Measurements from ENCODE around the gene LNX1. TPM values are rescaled to one million over a fixed set of nuclear protein-coding genes. Genes with fewer than 3 reads are reported as not detected.

The LNX1 gene
- total RNA-seq = 4.2 TPM

DNA sequence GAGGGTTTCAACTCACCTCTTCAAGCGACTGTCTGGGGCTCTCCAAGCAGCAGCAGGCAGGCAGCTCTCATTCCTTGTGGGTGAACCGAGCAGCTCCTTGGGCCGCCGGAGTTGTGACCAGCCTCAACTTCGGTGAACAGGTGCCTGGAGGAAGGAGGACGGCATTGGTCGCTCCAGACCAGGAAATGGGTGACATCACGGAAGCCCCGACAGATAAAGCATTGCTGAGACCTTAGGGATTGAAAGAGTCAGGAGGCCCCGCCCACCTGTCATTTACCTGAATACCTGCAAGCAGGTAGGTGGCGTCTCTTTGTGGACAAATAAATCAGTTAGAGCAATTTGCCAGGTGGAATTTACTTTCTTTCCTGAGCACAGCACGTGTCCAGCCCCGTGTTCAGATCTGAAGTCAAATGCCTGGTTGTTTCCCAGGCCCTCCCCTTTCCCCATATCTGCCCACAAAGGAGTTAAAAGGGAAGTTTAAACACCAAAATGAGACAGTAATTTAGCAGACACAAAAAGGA lies at the start of gene LNX1:
LNX1 (minus strand) TSS at position 115 of the 521 bp plus-strand sequence. CDS start 17,484 bp downstream, outside the sequence.
- no peak within 1 kb of the TSS for H3K4me3 ChIP-seq (ENCODE audit: low read length in 3 of 3)
- H3K36me3 ChIP-seq (ENCODE audit: control insufficient read depth in 3 of 3, insufficient read depth in 3 of 3, low read length in 3 of 3) = no peaks in the 10 kb centered on the region
- no peaks in the 10 kb centered on the region for H3K27me3 ChIP-seq (ENCODE audit: control insufficient read depth in 3 of 3, insufficient read depth in 3 of 3, low read length in 3 of 3)
- no peak within 1 kb of the TSS for H3K9ac ChIP-seq (ENCODE audit: low read depth in 1 of 3, low read length in 3 of 3)
- no peaks in the 10 kb centered on the region for H3K9me3 ChIP-seq (ENCODE audit: control insufficient read depth in 3 of 3, low read length in 3 of 3)
- H3K4me1 ChIP-seq (ENCODE audit: control insufficient read depth in 3 of 3, insufficient read depth in 3 of 3, low read length in 3 of 3) = no peaks in the 10 kb centered on the region
- no peak within 1 kb of the TSS for H3K27ac ChIP-seq (ENCODE audit: low read depth, low read length)

DNA sequence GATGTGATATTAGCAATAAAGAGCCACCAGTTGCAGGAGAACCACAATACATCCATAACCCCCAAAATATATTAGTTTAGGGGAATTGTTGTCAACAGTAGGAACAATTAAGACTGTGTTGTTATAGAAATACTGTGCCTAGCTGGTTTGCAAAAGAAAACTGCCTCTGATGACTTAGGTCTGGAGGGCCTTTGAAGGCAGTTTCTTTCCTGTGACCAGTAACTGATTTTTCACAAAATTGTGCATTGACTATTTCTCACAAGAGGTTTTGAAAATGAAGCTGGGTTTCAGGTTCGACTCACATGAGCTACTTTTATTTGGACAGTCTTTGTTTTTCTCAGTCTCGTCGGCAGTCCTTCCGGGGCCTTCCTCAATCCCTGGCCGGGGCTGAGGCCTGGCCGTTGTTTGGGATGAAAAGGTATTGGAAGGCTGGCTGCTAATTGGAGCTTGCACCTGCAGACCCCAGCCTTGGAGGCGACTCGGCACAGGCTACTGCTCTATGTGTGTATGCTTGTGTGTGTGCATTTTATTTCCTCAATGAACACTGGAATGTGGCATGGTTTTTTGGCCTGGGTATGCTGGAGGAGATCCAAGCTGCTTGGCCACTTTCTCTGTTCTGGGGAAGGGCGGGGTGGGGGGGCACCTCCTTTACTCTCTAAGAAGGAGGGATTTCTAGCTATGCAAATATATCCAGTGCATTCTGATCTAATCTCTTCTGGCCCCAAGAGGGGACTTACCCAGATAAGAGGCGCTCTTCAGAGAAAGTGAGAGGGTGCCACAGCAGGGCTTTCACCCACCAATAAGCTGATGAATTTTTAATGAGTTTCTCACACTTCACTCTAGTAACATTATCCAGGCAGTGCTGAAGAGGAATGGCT lies 49.5 kb upstream of the LNX1 start:
- Histone ChIP-seq H3K4me3 (ENCODE audit: low read length in 3 of 3) (no peak overlapping the region), H3K4me1 (ENCODE audit: control insufficient read depth in 3 of 3, insufficient read depth in 3 of 3, low read length in 3 of 3) (peaks cover 0 to 4% (median 3%) of the 10 kb centered on the region in 3 donors), H3K27me3 (ENCODE audit: control insufficient read depth in 3 of 3, insufficient read depth in 3 of 3, low read length in 3 of 3) (no peaks in the 10 kb centered on the region), H3K9me3 (ENCODE audit: control insufficient read depth in 3 of 3, low read length in 3 of 3) (no peaks in the 10 kb centered on the region), H3K27ac (ENCODE audit: low read depth, low read length) (no peak overlapping the region), H3K36me3 (ENCODE audit: control insufficient read depth in 3 of 3, insufficient read depth in 3 of 3, low read length in 3 of 3) (no peaks in the 10 kb centered on the region), H3K9ac (ENCODE audit: low read depth in 1 of 3, low read length in 3 of 3) (no peak overlapping the region)

- Histone ChIP-seq H3K4me3 (ENCODE audit: low read length in 3 of 3) (no peak overlapping the region), H3K36me3 (ENCODE audit: control insufficient read depth in 3 of 3, insufficient read depth in 3 of 3, low read length in 3 of 3) (no peaks in the 10 kb centered on the region), H3K27ac (ENCODE audit: low read depth, low read length) (no peak overlapping the region), H3K9me3 (ENCODE audit: control insufficient read depth in 3 of 3, low read length in 3 of 3) (no peaks in the 10 kb centered on the region), H3K9ac (ENCODE audit: low read depth in 1 of 3, low read length in 3 of 3) (no peak overlapping the region), H3K27me3 (ENCODE audit: control insufficient read depth in 3 of 3, insufficient read depth in 3 of 3, low read length in 3 of 3) (no peaks in the 10 kb centered on the region), H3K4me1 (ENCODE audit: control insufficient read depth in 3 of 3, insufficient read depth in 3 of 3, low read length in 3 of 3) (peaks cover 0 to 4% (median 3%) of the 10 kb centered on the region in 3 donors)
Measured at GRCh38 chr4:53638919-53639318, 47.6 kb upstream of the LNX1 start.

GRCh38 chr4:53637348-53637747 lies 46.1 kb upstream of the LNX1 start:
- Histone ChIP-seq H3K27me3 (ENCODE audit: control insufficient read depth in 3 of 3, insufficient read depth in 3 of 3, low read length in 3 of 3) (peaks cover 0 to under 1% (median 0%) of the 10 kb centered on the region in 3 donors), H3K27ac (ENCODE audit: low read depth, low read length) (no peak overlapping the region), H3K9ac (ENCODE audit: low read depth in 1 of 3, low read length in 3 of 3) (no peak overlapping the region), H3K9me3 (ENCODE audit: control insufficient read depth in 3 of 3, low read length in 3 of 3) (no peaks in the 10 kb centered on the region), H3K4me1 (ENCODE audit: control insufficient read depth in 3 of 3, insufficient read depth in 3 of 3, low read length in 3 of 3) (peaks cover 0 to 4% (median 3%) of the 10 kb centered on the region in 3 donors), H3K4me3 (ENCODE audit: low read length in 3 of 3) (no peak overlapping the region), H3K36me3 (ENCODE audit: control insufficient read depth in 3 of 3, insufficient read depth in 3 of 3, low read length in 3 of 3) (no peaks in the 10 kb centered on the region)

GRCh38 chr4:53635697-53636483 lies 44.6 kb upstream of the LNX1 start:
- H3K27me3 ChIP-seq (ENCODE audit: control insufficient read depth in 3 of 3, insufficient read depth in 3 of 3, low read length in 3 of 3) = peaks cover 0 to 5% (median 0%) of the 10 kb centered on the region in 3 donors
- H3K27ac ChIP-seq (ENCODE audit: low read depth, low read length) = no peak overlapping the region
- no peak overlapping the region for H3K4me3 ChIP-seq (ENCODE audit: low read length in 3 of 3)
- no peaks in the 10 kb centered on the region for H3K36me3 ChIP-seq (ENCODE audit: control insufficient read depth in 3 of 3, insufficient read depth in 3 of 3, low read length in 3 of 3)
- peaks cover 0 to 4% (median 2%) of the 10 kb centered on the region in 3 donors for H3K4me1 ChIP-seq (ENCODE audit: control insufficient read depth in 3 of 3, insufficient read depth in 3 of 3, low read length in 3 of 3)
- no peak overlapping the region for H3K9ac ChIP-seq (ENCODE audit: low read depth in 1 of 3, low read length in 3 of 3)
- no peaks in the 10 kb centered on the region for H3K9me3 ChIP-seq (ENCODE audit: control insufficient read depth in 3 of 3, low read length in 3 of 3)

DNA sequence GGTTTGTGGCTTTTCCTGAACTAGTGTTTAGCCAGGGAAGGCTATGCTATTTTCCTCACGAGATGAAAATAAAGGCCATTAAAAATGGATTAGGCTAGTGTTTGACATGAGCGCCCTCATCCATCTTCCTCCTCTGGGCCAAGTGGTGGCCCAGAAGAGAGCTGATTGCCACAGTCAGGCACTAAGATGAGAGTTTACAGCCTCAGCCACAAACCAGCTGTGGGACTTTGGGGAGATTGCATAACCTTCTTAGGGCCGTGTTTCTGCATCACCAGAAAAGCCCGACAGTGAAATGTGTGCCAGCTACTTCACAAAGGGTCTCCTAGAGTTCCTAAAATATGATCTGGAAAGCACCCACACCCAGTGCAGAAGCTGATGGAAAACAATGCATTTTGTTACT lies 42.3 kb upstream of the LNX1 start:
- H3K9me3 ChIP-seq (ENCODE audit: control insufficient read depth in 3 of 3, low read length in 3 of 3) = no peaks in the 10 kb centered on the region
- peaks cover 0 to 4% (median 0%) of the 10 kb centered on the region in 3 donors for H3K4me1 ChIP-seq (ENCODE audit: control insufficient read depth in 3 of 3, insufficient read depth in 3 of 3, low read length in 3 of 3)
- no peaks in the 10 kb centered on the region for H3K36me3 ChIP-seq (ENCODE audit: control insufficient read depth in 3 of 3, insufficient read depth in 3 of 3, low read length in 3 of 3)
- H3K9ac ChIP-seq (ENCODE audit: low read depth in 1 of 3, low read length in 3 of 3) = no peak overlapping the region
- H3K27ac ChIP-seq (ENCODE audit: low read depth, low read length) = no peak overlapping the region
- H3K27me3 ChIP-seq (ENCODE audit: control insufficient read depth in 3 of 3, insufficient read depth in 3 of 3, low read length in 3 of 3) = peaks cover 0 to 5% (median 0%) of the 10 kb centered on the region in 3 donors
- H3K4me3 ChIP-seq (ENCODE audit: low read length in 3 of 3) = no peak overlapping the region

DNA sequence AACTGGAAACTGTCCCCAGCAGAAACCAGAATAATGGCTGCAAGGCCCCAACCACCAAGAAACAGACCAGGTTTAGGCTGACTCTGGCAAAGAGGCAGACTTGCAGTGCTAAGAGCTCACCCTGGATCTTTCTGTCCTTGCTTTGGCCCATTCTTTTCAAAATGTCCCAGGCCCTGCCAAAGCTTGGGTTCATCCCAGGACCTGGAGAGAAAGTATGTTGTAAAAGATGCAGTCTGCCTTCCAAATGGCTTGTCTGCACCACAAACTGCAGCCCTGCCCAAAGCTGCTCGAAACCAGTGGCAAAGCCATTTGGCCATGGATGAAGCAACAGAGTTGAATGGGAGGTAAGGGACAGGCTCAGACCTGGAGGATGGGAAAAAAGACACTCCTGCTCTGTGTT lies 38.0 kb upstream of the LNX1 start:
- Histone ChIP-seq H3K27ac (ENCODE audit: low read depth, low read length) (no peak overlapping the region), H3K4me3 (ENCODE audit: low read length in 3 of 3) (no peak overlapping the region), H3K9me3 (ENCODE audit: control insufficient read depth in 3 of 3, low read length in 3 of 3) (no peaks in the 10 kb centered on the region), H3K4me1 (ENCODE audit: control insufficient read depth in 3 of 3, insufficient read depth in 3 of 3, low read length in 3 of 3) (no peaks in the 10 kb centered on the region), H3K36me3 (ENCODE audit: control insufficient read depth in 3 of 3, insufficient read depth in 3 of 3, low read length in 3 of 3) (no peaks in the 10 kb centered on the region), H3K27me3 (ENCODE audit: control insufficient read depth in 3 of 3, insufficient read depth in 3 of 3, low read length in 3 of 3) (peaks cover 0 to 5% (median 0%) of the 10 kb centered on the region in 3 donors), H3K9ac (ENCODE audit: low read depth in 1 of 3, low read length in 3 of 3) (no peak overlapping the region)

- no peak overlapping the region for H3K27ac ChIP-seq (ENCODE audit: low read depth, low read length)
- no peaks in the 10 kb centered on the region for H3K4me1 ChIP-seq (ENCODE audit: control insufficient read depth in 3 of 3, insufficient read depth in 3 of 3, low read length in 3 of 3)
- H3K9ac ChIP-seq (ENCODE audit: low read depth in 1 of 3, low read length in 3 of 3) = no peak overlapping the region
- H3K36me3 ChIP-seq (ENCODE audit: control insufficient read depth in 3 of 3, insufficient read depth in 3 of 3, low read length in 3 of 3) = no peaks in the 10 kb centered on the region
- no peaks in the 10 kb centered on the region for H3K9me3 ChIP-seq (ENCODE audit: control insufficient read depth in 3 of 3, low read length in 3 of 3)
- no peaks in the 10 kb centered on the region for H3K27me3 ChIP-seq (ENCODE audit: control insufficient read depth in 3 of 3, insufficient read depth in 3 of 3, low read length in 3 of 3)
- H3K4me3 ChIP-seq (ENCODE audit: low read length in 3 of 3) = no peak overlapping the region
Measured at GRCh38 chr4:53626491-53626890, 35.2 kb upstream of the LNX1 start.

DNA sequence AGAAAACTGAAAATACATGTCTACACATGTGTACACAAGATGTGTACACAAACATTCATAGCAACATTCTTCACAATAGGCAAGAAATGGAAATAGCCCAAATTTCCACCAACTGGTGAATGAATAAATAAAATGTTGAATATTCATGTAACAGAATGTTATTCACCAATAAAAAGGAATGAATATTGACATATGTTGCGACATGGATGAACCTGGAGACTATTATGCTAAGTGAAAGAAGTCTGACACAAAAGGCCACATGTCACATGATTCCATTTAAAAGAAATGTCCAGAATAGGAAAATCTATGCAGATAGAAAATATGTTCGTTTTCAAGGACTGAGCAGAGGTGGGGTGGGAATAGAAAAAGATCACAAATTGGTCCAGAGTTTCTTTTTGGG lies 34.6 kb upstream of the LNX1 start:
- Histone ChIP-seq H3K9me3 (ENCODE audit: control insufficient read depth in 3 of 3, low read length in 3 of 3) (no peaks in the 10 kb centered on the region), H3K36me3 (ENCODE audit: control insufficient read depth in 3 of 3, insufficient read depth in 3 of 3, low read length in 3 of 3) (no peaks in the 10 kb centered on the region), H3K27ac (ENCODE audit: low read depth, low read length) (no peak overlapping the region), H3K4me3 (ENCODE audit: low read length in 3 of 3) (no peak overlapping the region), H3K4me1 (ENCODE audit: control insufficient read depth in 3 of 3, insufficient read depth in 3 of 3, low read length in 3 of 3) (no peaks in the 10 kb centered on the region), H3K27me3 (ENCODE audit: control insufficient read depth in 3 of 3, insufficient read depth in 3 of 3, low read length in 3 of 3) (no peaks in the 10 kb centered on the region), H3K9ac (ENCODE audit: low read depth in 1 of 3, low read length in 3 of 3) (no peak overlapping the region)

- no peaks in the 10 kb centered on the region for H3K36me3 ChIP-seq (ENCODE audit: control insufficient read depth in 3 of 3, insufficient read depth in 3 of 3, low read length in 3 of 3)
- no peaks in the 10 kb centered on the region for H3K27me3 ChIP-seq (ENCODE audit: control insufficient read depth in 3 of 3, insufficient read depth in 3 of 3, low read length in 3 of 3)
- no peak overlapping the region for H3K27ac ChIP-seq (ENCODE audit: low read depth, low read length)
- H3K9me3 ChIP-seq (ENCODE audit: control insufficient read depth in 3 of 3, low read length in 3 of 3) = no peaks in the 10 kb centered on the region
- no peak overlapping the region for H3K4me3 ChIP-seq (ENCODE audit: low read length in 3 of 3)
- H3K9ac ChIP-seq (ENCODE audit: low read depth in 1 of 3, low read length in 3 of 3) = no peak overlapping the region
- no peaks in the 10 kb centered on the region for H3K4me1 ChIP-seq (ENCODE audit: control insufficient read depth in 3 of 3, insufficient read depth in 3 of 3, low read length in 3 of 3)
Measured at GRCh38 chr4:53622739-53623151, 31.5 kb upstream of the LNX1 start.
